GM18861 (cell line): ENCODE measurements around the gene DMXL2.
"Not testable (repeated sequence)": the region's sequence is repeated elsewhere in the genome, so short reads cannot be mapped to it uniquely, and the experiment has no call there.

Source experiments
- ATAC-seq: cut with Tn5 transposase; IDR thresholded peaks from one replicate; pipeline ENCODE4 v1.9.1; 2021; ENCODE audit not compliant: unreplicated experiment

Gene DMXL2

GRCh38 chr15:51625236-51625635, 2.7 kb upstream of the DMXL2 start:
- peak; percentile 36 for ATAC-seq

- no peak for ATAC-seq
These were observed 1.5 kb upstream of the DMXL2 start for GRCh38 chr15:51624022-51624421.

- ATAC-seq: no peak
These were observed 891 bp upstream of the DMXL2 start for GRCh38 chr15:51623386-51623938.

- ATAC-seq: peak; percentile 33
These were observed 501 bp downstream of the DMXL2 start for GRCh38 chr15:51621936-51622603.

- no peak for ATAC-seq
These were observed 1.3 kb downstream of the DMXL2 start for GRCh38 chr15:51621155-51621765.

- no peak for ATAC-seq
These were observed 1.9 kb downstream of the DMXL2 start for GRCh38 chr15:51620641-51621040.

GRCh38 chr15:51620122-51620521, 2.4 kb downstream of the DMXL2 start:
- no peak for ATAC-seq

- no peak for ATAC-seq
These were observed 3.1 kb downstream of the DMXL2 start for GRCh38 chr15:51619331-51620035.

GRCh38 chr15:51617886-51618285, 4.7 kb downstream of the DMXL2 start:
- ATAC-seq: no peak

- ATAC-seq: no peak
These were observed 8.6 kb downstream of the DMXL2 start for GRCh38 chr15:51613951-51614350.

GRCh38 chr15:51612669-51613068, 9.9 kb downstream of the DMXL2 start:
- ATAC-seq: not testable (repeated sequence)

GRCh38 chr15:51603462-51603948, 19.1 kb downstream of the DMXL2 start:
- not testable (repeated sequence) for ATAC-seq

- no peak for ATAC-seq
These were observed 19.6 kb downstream of the DMXL2 start for GRCh38 chr15:51603002-51603401.

- ATAC-seq: no peak
These were observed 20.1 kb downstream of the DMXL2 start for GRCh38 chr15:51602484-51602883.

- ATAC-seq: no peak
These were observed 20.8 kb downstream of the DMXL2 start for GRCh38 chr15:51601801-51602200.

- no peak for ATAC-seq
These were observed 22.5 kb downstream of the DMXL2 start for GRCh38 chr15:51600114-51600513.

- ATAC-seq: no peak
These were observed 32.5 kb downstream of the DMXL2 start for GRCh38 chr15:51589881-51590568.

- ATAC-seq: no peak
These were observed 33.6 kb downstream of the DMXL2 start for GRCh38 chr15:51588966-51589365.

GRCh38 chr15:51585986-51586385, 36.6 kb downstream of the DMXL2 start:
- no peak for ATAC-seq

GRCh38 chr15:51580982-51581381, 41.6 kb downstream of the DMXL2 start:
- no peak for ATAC-seq

GRCh38 chr15:51580385-51580784, 42.2 kb downstream of the DMXL2 start:
- no peak for ATAC-seq
